ENCODE data around the gene PCP4. TPM values are rescaled to one million over a fixed set of nuclear protein-coding genes. Genes with fewer than 3 reads are reported as not detected.

PCP4 gene
- total RNA-seq, 1 experiment from 2014 or later, result not detected

DNA sequence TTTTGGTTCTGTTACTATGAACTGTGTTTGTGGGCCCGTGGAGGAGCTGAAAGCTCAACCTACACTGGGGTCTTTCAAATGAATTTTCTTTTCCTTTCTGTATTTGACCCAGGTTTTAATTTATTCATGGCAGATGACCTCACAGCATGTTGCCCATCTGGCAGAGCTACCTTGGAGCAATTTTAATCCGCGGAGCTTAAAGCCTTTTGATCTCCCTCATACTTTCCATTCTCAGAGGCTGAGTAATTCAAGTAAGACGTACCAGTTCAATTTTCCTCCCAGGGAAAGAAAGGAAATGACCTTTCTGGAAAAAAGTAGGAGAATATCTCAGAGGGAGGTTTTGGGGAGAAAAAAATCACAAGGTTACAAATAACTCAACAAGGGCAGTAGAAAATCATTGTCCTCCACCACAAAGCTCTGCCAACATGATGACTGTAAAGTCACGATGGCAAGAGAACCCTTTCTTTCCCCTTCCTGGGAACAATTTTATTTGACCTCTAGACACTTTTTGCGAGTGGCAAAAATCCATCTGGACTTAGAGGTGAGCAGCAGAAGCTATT, 21.6 kb upstream of the PCP4 start:
- ATAC-seq (no peak), DNase-seq (ENCODE audit: low read depth, low spot score) (no peak)
- no peaks in the 10 kb centered on the region for H3K4me1 ChIP-seq (ENCODE audit: control insufficient read depth, insufficient read depth, low read length)
- no peak overlapping the region for H3K27ac ChIP-seq (ENCODE audit: low read length)
- no peaks in the 10 kb centered on the region for H3K27me3 ChIP-seq (ENCODE audit: control insufficient read depth, insufficient read depth, low read length)
- BruUV-seq (replicated peaks), result no TSS peak
- no peak overlapping the region for H3K4me3 ChIP-seq (ENCODE audit: low read depth in 2 of 2, low read length in 2 of 2)
- ChIA-PET CTCF (no interaction called here), POLR2A (no interaction called here)
- TF ChIP-seq, protein P1, sequence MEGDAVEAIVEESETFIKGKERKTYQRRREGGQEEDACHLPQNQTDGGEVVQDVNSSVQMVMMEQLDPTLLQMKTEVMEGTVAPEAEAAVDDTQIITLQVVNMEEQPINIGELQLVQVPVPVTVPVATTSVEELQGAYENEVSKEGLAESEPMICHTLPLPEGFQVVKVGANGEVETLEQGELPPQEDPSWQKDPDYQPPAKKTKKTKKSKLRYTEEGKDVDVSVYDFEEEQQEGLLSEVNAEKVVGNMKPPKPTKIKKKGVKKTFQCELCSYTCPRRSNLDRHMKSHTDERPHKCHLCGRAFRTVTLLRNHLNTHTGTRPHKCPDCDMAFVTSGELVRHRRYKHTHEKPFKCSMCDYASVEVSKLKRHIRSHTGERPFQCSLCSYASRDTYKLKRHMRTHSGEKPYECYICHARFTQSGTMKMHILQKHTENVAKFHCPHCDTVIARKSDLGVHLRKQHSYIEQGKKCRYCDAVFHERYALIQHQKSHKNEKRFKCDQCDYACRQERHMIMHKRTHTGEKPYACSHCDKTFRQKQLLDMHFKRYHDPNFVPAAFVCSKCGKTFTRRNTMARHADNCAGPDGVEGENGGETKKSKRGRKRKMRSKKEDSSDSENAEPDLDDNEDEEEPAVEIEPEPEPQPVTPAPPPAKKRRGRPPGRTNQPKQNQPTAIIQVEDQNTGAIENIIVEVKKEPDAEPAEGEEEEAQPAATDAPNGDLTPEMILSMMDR (IDR thresholded peaks at IDR 0.05), result no peak
- H3K36me3 ChIP-seq (ENCODE audit: control insufficient read depth, insufficient read depth, low read length), result no peaks in the 10 kb centered on the region
- intact Hi-C loops (cut with micrococcal nuclease; ENCODE audit: unreplicated experiment), result no loop called here
- H3K9me3 ChIP-seq (ENCODE audit: control insufficient read depth, insufficient read depth, low read depth, low read length), result no peaks in the 10 kb centered on the region
- in situ Hi-C loops (cut with HindIII; ENCODE audit: low pct_unique_long_range_greater_than_20kb, low sequenced_read_pairs), result no loop called here

DNA sequence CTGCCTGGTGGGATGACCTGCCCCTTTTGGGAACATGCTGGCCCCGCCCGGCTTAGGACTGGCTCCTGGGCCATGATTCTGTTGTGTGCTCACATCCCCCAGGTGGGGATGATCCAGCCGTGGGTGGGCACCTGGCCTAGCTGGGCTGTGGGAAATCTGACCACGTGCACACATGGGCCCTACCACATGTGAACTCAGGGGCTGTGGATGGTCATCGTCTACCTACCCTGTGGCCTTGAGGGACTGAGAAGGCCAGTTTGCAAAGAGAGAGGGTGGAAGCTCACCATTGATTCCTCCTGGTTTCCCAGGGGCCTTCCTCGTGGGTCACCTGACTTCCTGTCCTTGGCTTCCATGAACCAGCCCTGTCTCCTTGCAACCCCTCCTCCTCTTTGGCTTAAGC, 19.4 kb upstream of the PCP4 start:
- intact Hi-C loops (cut with micrococcal nuclease; ENCODE audit: unreplicated experiment) (no loop called here), in situ Hi-C loops (cut with HindIII; ENCODE audit: low pct_unique_long_range_greater_than_20kb, low sequenced_read_pairs) (no loop called here)
- TF ChIP-seq TCF7L2 (IDR thresholded peaks at IDR 0.05; ENCODE audit: low read depth, low read length) (no peak), POLR2AphosphoS5 (IDR thresholded peaks at IDR 0.05; ENCODE audit: low read depth, low read length) (no peak), SIN3A (IDR thresholded peaks at IDR 0.05; ENCODE audit: borderline replicate concordance, insufficient read depth, low read depth, low read length) (no peak)
- TF ChIP-seq, protein P1 (IDR thresholded peaks at IDR 0.05), result no peak
- TF ChIP-seq, protein P2, sequence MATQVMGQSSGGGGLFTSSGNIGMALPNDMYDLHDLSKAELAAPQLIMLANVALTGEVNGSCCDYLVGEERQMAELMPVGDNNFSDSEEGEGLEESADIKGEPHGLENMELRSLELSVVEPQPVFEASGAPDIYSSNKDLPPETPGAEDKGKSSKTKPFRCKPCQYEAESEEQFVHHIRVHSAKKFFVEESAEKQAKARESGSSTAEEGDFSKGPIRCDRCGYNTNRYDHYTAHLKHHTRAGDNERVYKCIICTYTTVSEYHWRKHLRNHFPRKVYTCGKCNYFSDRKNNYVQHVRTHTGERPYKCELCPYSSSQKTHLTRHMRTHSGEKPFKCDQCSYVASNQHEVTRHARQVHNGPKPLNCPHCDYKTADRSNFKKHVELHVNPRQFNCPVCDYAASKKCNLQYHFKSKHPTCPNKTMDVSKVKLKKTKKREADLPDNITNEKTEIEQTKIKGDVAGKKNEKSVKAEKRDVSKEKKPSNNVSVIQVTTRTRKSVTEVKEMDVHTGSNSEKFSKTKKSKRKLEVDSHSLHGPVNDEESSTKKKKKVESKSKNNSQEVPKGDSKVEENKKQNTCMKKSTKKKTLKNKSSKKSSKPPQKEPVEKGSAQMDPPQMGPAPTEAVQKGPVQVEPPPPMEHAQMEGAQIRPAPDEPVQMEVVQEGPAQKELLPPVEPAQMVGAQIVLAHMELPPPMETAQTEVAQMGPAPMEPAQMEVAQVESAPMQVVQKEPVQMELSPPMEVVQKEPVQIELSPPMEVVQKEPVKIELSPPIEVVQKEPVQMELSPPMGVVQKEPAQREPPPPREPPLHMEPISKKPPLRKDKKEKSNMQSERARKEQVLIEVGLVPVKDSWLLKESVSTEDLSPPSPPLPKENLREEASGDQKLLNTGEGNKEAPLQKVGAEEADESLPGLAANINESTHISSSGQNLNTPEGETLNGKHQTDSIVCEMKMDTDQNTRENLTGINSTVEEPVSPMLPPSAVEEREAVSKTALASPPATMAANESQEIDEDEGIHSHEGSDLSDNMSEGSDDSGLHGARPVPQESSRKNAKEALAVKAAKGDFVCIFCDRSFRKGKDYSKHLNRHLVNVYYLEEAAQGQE (IDR thresholded peaks at IDR 0.05; ENCODE audit: insufficient read depth in 1 of 2, low read depth in 2 of 2, low read length in 1 of 2), result no peak
- DNase-seq (ENCODE audit: low read depth, low spot score) (no peak), ATAC-seq (no peak)
- Histone ChIP-seq H3K4me1 (ENCODE audit: control insufficient read depth, insufficient read depth, low read length) (no peaks in the 10 kb centered on the region), H3K36me3 (ENCODE audit: control insufficient read depth, insufficient read depth, low read length) (no peaks in the 10 kb centered on the region), H3K9me3 (ENCODE audit: control insufficient read depth, insufficient read depth, low read depth, low read length) (no peaks in the 10 kb centered on the region), H3K27me3 (ENCODE audit: control insufficient read depth, insufficient read depth, low read length) (no peaks in the 10 kb centered on the region), H3K4me3 (ENCODE audit: low read depth in 2 of 2, low read length in 2 of 2) (no peak overlapping the region), H3K27ac (ENCODE audit: low read length) (no peak overlapping the region)
- POLR2A ChIA-PET, result no interaction called here
- BruUV-seq (replicated peaks), result no TSS peak
- CTCF ChIA-PET, result no interaction called here
